ENCODE data around the gene LAMA2. TPM values are rescaled to one million over a fixed set of nuclear protein-coding genes. Genes with fewer than 3 reads are reported as not detected.
A peak's percentile ranks its signal among the peaks of the same experiment; 100 is the strongest.

The LAMA2 gene
- total RNA-seq, 2 donors from 2014 or later = 120 to 125 TPM

- DNase-seq (no peak), ATAC-seq (no peak)
- intact Hi-C loops (cut with DNase I) = no loop called here
These were observed 386.1 kb downstream of the LAMA2 start for GRCh38 chr6:129269076-129269475.

- no peak for DNase-seq
- no peak for ATAC-seq
- intact Hi-C loops (cut with DNase I) = no loop called here
These were observed 387.0 kb downstream of the LAMA2 start for GRCh38 chr6:129269891-129270290.

- DNase-seq = no peak
- intact Hi-C loops (cut with DNase I) = no loop called here
- ATAC-seq = no peak
These were observed 387.5 kb downstream of the LAMA2 start for GRCh38 chr6:129270450-129270849.

- intact Hi-C loops (cut with DNase I) = no loop called here
- no peak for ATAC-seq
These were observed 390.2 kb downstream of the LAMA2 start for GRCh38 chr6:129273161-129273560.

GRCh38 chr6:129276461-129276860 lies 393.5 kb downstream of the LAMA2 start:
- no peak for ATAC-seq

More at GRCh38 chr6:129273161-129273560, 390.2 kb downstream of the LAMA2 start:
- DNase-seq = no peak

GRCh38 chr6:129276986-129277385 lies 394.0 kb downstream of the LAMA2 start:
- DNase-seq (no peak), ATAC-seq (no peak)
- intact Hi-C loops (cut with DNase I) = no loop called here

More at GRCh38 chr6:129276461-129276860, 393.5 kb downstream of the LAMA2 start:
- DNase-seq = no peak
- intact Hi-C loops (cut with DNase I) = no loop called here

- no peak for ATAC-seq
- no peak for DNase-seq
- intact Hi-C loops (cut with DNase I) = no loop called here
These were observed 396.7 kb downstream of the LAMA2 start for GRCh38 chr6:129279343-129280292.

GRCh38 chr6:129280293-129280644 lies 397.3 kb downstream of the LAMA2 start:
- no peak for DNase-seq
- ATAC-seq = no peak
- intact Hi-C loops (cut with DNase I) = no loop called here

- DNase-seq = peak; percentile 24
- peak; percentile 64 to 88 for ATAC-seq
- intact Hi-C loops (cut with DNase I) = no loop called here
These were observed 397.8 kb downstream of the LAMA2 start for GRCh38 chr6:129280749-129281148.

- intact Hi-C loops (cut with DNase I) = no loop called here
- no peak for ATAC-seq
- DNase-seq = no peak
These were observed 398.3 kb downstream of the LAMA2 start for GRCh38 chr6:129281168-129281796.

GRCh38 chr6:129282019-129282418 lies 399.1 kb downstream of the LAMA2 start:
- intact Hi-C loops (cut with DNase I) = no loop called here
- DNase-seq (no peak), ATAC-seq (no peak)

- intact Hi-C loops (cut with DNase I) = no loop called here
- no peak for DNase-seq
- ATAC-seq = no peak
These were observed 401.3 kb downstream of the LAMA2 start for GRCh38 chr6:129284225-129284624.

- no peak for ATAC-seq
These were observed 404.6 kb downstream of the LAMA2 start for GRCh38 chr6:129287231-129288177.

GRCh38 chr6:129289442-129289841 lies 406.5 kb downstream of the LAMA2 start:
- intact Hi-C loops (cut with DNase I) = no loop called here
- no peak for DNase-seq
- no peak for ATAC-seq

More at GRCh38 chr6:129287231-129288177, 404.6 kb downstream of the LAMA2 start:
- no peak for DNase-seq
- intact Hi-C loops (cut with DNase I) = no loop called here

- intact Hi-C loops (cut with DNase I) = no loop called here
- ATAC-seq = no peak
These were observed 409.9 kb downstream of the LAMA2 start for GRCh38 chr6:129292836-129293235.

GRCh38 chr6:129297592-129297991 lies 414.7 kb downstream of the LAMA2 start:
- ATAC-seq (no peak), DNase-seq (no peak)
- intact Hi-C loops (cut with DNase I) = no loop called here

More at GRCh38 chr6:129292836-129293235, 409.9 kb downstream of the LAMA2 start:
- DNase-seq = no peak

- intact Hi-C loops (cut with DNase I) = no loop called here
- DNase-seq = no peak
These were observed 419.7 kb downstream of the LAMA2 start for GRCh38 chr6:129302671-129303070.

GRCh38 chr6:129306826-129307225 lies 423.9 kb downstream of the LAMA2 start:
- intact Hi-C loops (cut with DNase I) = no loop called here
- no peak for ATAC-seq
- DNase-seq = no peak

More at GRCh38 chr6:129302671-129303070, 419.7 kb downstream of the LAMA2 start:
- ATAC-seq = no peak

GRCh38 chr6:129307845-129308244 lies 424.9 kb downstream of the LAMA2 start:
- intact Hi-C loops (cut with DNase I) = no loop called here
- no peak for DNase-seq
- ATAC-seq = no peak
